BE2C (cell line): ENCODE results near the gene ADAM15.

Experiments used
- DNase-seq: peaks from one replicate; pipeline ENCODE4 v3.0.0-alpha.2; 2020
- H3K27me3 ChIP-seq: fragments of 250-450 bp; sonication (Bioruptor Pico); 2 replicates; pipeline ENCODE4 v1.5.1; 2020; ENCODE audit warnings: mild to moderate bottlenecking
- H3K36me3 ChIP-seq: fragments of 250-450 bp; sonication (Bioruptor Pico); 2 replicates; pipeline ENCODE4 v1.5.1; 2020; ENCODE audit warnings: mild to moderate bottlenecking
- H3K4me1 ChIP-seq: fragments of 250-450 bp; sonication (Bioruptor Pico); 2 replicates; pipeline ENCODE4 v1.5.1; 2020
- H3K4me3 ChIP-seq: 2 replicates; pipeline ENCODE4 v1.5.1; 2011; ENCODE audit warnings: low read depth, low read length
- H3K9me3 ChIP-seq: fragments of 250-450 bp; sonication (Bioruptor Pico); 2 replicates; pipeline ENCODE4 v1.5.1; 2020
- TF ChIP-seq, protein P1 (sequence below): IDR thresholded peaks from 2 replicates; pipeline ENCODE4 v1.5.1; 2012; ENCODE audit warnings: mild to moderate bottlenecking, low read depth, low read length

The ADAM15 gene

DNA sequence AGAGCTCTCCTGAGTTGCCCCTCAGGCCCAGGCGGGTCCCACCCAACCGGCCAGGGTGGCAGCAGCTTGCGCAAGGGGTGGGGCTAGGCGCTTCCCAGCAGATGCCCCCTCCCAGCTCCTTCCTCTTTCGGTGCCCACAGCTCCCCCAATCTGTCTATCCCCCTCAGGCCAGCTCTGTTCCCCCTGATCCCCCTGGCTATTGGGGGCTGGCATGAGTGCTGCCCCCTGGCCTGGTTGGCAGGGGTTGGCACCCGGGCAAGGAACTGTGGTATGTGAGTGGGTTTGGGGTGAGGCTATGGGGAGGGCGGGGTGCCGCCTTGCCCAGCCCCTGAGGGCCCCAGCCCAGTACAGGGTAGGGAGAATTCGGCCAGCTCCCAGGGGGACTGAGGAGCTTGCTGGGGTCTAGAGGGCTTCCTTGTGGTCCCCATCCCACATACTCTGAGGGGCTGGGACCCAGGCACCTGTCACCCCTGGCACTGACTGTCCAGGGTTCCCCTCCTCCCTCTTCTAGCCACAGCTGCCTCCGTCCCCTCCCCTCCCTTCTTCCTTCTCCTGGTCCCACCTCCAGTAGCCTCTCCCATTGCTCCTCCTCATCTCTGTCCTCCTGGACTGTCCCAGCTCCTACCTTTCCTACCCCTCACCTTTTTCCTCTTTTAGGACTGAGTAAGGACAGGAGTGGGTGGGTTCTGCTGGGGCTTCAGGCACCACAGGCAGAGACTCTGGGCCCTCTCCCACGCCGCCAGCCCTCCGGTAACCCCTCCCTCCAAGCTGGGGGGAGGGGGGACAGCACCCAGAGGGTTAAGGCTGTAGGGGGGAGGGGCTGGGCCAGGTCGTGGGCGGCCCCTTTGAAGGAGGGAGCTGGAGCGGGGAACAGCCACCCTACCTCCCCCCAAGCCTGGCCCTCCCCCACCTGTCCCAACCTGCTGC, 42.8 kb upstream of the ADAM15 start:
- Histone ChIP-seq H3K4me3 (no peak overlapping the region), H3K27me3 (no peaks in the 10 kb centered on the region), H3K36me3 (no peaks in the 10 kb centered on the region), H3K4me1 (peaks cover 28% of the 10 kb centered on the region), H3K9me3 (no peaks in the 10 kb centered on the region)
- TF ChIP-seq, protein P1, sequence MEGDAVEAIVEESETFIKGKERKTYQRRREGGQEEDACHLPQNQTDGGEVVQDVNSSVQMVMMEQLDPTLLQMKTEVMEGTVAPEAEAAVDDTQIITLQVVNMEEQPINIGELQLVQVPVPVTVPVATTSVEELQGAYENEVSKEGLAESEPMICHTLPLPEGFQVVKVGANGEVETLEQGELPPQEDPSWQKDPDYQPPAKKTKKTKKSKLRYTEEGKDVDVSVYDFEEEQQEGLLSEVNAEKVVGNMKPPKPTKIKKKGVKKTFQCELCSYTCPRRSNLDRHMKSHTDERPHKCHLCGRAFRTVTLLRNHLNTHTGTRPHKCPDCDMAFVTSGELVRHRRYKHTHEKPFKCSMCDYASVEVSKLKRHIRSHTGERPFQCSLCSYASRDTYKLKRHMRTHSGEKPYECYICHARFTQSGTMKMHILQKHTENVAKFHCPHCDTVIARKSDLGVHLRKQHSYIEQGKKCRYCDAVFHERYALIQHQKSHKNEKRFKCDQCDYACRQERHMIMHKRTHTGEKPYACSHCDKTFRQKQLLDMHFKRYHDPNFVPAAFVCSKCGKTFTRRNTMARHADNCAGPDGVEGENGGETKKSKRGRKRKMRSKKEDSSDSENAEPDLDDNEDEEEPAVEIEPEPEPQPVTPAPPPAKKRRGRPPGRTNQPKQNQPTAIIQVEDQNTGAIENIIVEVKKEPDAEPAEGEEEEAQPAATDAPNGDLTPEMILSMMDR = no peak
- DNase-seq = no peak

DNA sequence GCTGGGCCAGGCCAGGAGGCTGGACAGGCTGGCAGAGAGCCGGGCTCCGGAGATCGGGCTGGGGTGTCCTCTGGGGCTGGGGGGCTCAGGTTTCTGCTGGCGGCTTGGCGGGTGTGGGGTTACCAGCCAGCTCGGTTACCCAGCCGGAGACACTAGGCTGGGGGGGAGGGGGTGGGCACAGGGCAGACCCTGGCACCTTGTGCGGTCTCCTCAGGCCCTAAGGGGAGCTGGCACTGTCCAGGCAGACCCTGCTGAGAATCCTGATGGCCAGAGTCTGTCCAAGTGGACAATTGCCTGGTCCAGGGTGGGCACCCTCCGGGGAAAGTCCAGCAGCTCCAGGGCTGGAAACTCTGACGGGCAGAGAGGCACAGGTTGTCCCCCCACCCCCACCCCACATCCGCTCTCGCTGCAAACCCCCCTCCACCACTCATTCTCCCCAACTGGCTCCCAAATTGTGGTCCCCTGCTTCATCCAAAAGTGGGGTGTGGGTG, 41.9 kb upstream of the ADAM15 start:
- DNase-seq = no peak
- H3K36me3 ChIP-seq = no peaks in the 10 kb centered on the region
- peaks cover 28% of the 10 kb centered on the region for H3K4me1 ChIP-seq
- no peaks in the 10 kb centered on the region for H3K27me3 ChIP-seq
- H3K9me3 ChIP-seq = no peaks in the 10 kb centered on the region
- H3K4me3 ChIP-seq = no peak overlapping the region
- TF ChIP-seq, protein P1 = no peak

DNA sequence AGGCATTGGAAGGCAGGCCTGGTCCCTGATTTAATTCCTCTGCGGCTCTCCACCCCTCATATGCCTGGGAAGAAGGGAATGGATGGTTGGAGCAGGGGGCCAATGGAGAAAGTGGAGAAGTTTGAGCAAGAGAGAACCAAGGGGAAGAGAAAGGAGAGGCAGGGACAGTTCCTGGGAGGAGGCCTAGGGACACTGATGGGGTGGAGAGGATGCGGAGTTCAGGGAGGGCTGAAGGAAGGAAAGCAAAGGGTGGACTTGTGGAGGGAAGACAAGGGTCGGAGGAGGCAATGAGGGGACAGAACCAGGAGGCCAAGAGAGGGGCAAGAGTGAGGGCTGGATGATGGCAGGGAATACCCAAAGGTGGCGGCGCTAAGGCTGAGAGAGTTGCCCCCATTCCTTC, 41.4 kb upstream of the ADAM15 start:
- H3K4me1 ChIP-seq = peaks cover 24% of the 10 kb centered on the region
- TF ChIP-seq, protein P1 = no peak

DNA sequence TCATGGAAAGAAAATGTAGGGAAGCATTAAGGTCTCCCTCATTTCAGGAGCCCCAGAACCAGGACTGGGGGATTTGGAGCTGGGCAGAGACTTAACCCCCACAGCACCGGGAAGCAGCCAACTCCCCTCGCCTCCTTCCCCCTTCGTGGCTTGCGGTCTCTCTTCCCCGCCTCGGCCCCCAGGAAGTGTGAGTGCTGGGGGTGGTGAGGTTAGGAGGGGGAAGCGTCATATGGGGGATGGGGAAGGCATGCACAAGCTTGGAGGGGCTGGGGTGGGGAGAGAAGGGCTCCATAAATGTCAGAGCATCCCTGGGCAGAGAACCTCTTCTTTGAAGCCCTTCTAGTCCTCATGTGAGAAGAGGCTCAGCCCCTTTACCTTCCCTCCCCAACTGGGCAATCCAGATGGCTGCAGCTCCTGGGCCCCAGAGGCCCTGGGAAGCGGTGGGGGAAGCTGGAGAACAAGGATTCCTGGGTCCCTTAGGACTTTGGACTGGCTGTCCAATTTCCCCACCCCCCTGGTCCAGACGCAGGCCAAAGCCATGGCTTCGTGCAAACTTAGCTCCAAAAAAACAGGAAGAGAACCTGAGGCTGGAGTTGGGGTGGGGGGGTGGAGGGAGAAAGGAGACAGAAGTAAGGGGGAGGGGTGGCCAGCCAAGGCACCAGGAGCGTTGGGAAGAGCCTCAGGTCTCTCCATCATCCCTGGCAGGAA, 40.8 kb upstream of the ADAM15 start:
- Histone ChIP-seq H3K27me3 (no peaks in the 10 kb centered on the region), H3K4me3 (no peak overlapping the region), H3K36me3 (peaks cover 9% of the 10 kb centered on the region; the same call in 1 of the 2 replicates), H3K4me1 (peaks cover 23% of the 10 kb centered on the region), H3K9me3 (no peaks in the 10 kb centered on the region)
- no peak for DNase-seq
- TF ChIP-seq, protein P1 = no peak

More for the DNA sequence above, 41.4 kb upstream of the ADAM15 start:
- Histone ChIP-seq H3K9me3 (no peaks in the 10 kb centered on the region), H3K36me3 (peaks cover 3% of the 10 kb centered on the region; the same call in 1 of the 2 replicates), H3K27me3 (no peaks in the 10 kb centered on the region), H3K4me3 (no peak overlapping the region)
- DNase-seq = no peak

DNA sequence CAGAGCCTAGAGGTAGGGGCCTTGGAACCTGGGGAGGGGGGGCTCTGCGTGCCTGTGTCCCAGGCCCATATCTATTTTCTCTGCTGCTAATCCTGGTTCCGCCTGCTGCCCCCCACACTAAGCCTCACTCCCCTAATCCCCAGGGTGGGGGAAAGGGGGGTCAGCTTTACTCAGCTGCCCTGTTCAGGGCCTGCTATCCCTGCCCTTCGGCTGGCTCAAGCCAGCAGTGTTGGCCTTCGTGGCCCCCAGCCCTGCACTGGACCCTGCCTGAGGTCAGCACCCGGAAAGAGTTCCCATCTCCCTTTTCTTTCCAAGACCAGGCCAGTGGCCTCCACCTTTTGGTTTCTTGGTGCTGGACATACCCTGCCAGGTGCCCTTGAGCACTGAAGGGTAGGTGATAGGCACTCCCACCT, 40.1 kb upstream of the ADAM15 start:
- no peak for DNase-seq
- TF ChIP-seq, protein P1 = no peak
- Histone ChIP-seq H3K27me3 (no peaks in the 10 kb centered on the region), H3K4me3 (no peak overlapping the region), H3K36me3 (peaks cover 9% of the 10 kb centered on the region), H3K9me3 (no peaks in the 10 kb centered on the region), H3K4me1 (peaks cover 23% of the 10 kb centered on the region)
